GM12878 (cell line): ENCODE results near the gene MEIS2. TPM values are rescaled to one million over a fixed set of nuclear protein-coding genes. Genes with fewer than 3 reads are reported as not detected.

ENCODE experiments used
- ATAC-seq: fragments of 200-7000 bp; cut with Tn5 transposase; 3 replicates; pipeline ENCODE4 v1.9.1; 2020; ENCODE audit warnings: mild to moderate bottlenecking, moderate library complexity
- BruUV-seq: library from RNA; stranded (reverse); fragments of 400-500 nt; replicated peaks from 2 replicates; lab custom pipeline; 2021; lab: Mats Ljungman, UMichigan
- CTCF ChIA-PET: fragments of 300-600 bp; sonication (Branson Sonifier 250); formaldehyde crosslinking; extraction: SDS; loops from one replicate; lab custom pipeline; 2021; ENCODE audit warnings: inconsistent platforms; lab: Yijun Ruan, JAX
- POLR2A ChIA-PET: fragments of 350-600 bp; formaldehyde crosslinking; extraction: SDS; loops from one replicate; lab custom pipeline; 2021; ENCODE audit warnings: inconsistent platforms; lab: Charles Lee
- RAD21 ChIA-PET: fragments of 300-600 bp; sonication (Branson Sonifier 250); formaldehyde crosslinking; loops from one replicate; lab custom pipeline; 2023; ENCODE audit warnings: antibody characterized with exemption; ENCODE audit not compliant: unreplicated experiment; lab: Charles Lee
- SMC1A ChIA-PET: fragments of 300-600 bp; sonication (Branson Sonifier 250); formaldehyde crosslinking; loops from one replicate; lab custom pipeline; 2023; ENCODE audit not compliant: unreplicated experiment, uncharacterized antibody; lab: Charles Lee
- DNase-seq: peaks from one replicate; pipeline ENCODE4 v3.0.0-alpha.2; 2011; ENCODE audit warnings: low read depth, low spot score
- FAIRE-seq: peaks from 3 replicates; lab custom pipeline; 2011; peaks lifted over from hg19 to GRCh38; lab: Jason Lieb, UNC
- H2AFZ ChIP-seq: 2 replicates; pipeline ENCODE4 v1.6.0; 2011; ENCODE audit warnings: low read depth, low read length, control low read depth; ENCODE audit not compliant: control insufficient read depth
- H3K27ac ChIP-seq: 2 replicates; pipeline ENCODE4 v1.5.1; 2011; ENCODE audit warnings: control low read depth; ENCODE audit not compliant: control insufficient read depth, insufficient read depth
- H3K27me3 ChIP-seq, 2 experiments: replicated peaks in 1 of 2; 2 replicates each; pipeline versions ENCODE4 v1.6.0 to v1.6.1; 2011; ENCODE audit warnings: low read length in 1 of 2; ENCODE audit not compliant: control insufficient read depth in 2 of 2, insufficient read depth in 2 of 2
- H3K36me3 ChIP-seq, 2 experiments: 2 replicates each; pipeline ENCODE4 v1.5.1; 2011; ENCODE audit warnings: low read length in 1 of 2; ENCODE audit not compliant: control insufficient read depth in 2 of 2, insufficient read depth in 2 of 2
- H3K4me1 ChIP-seq: 2 replicates; pipeline ENCODE4 v1.6.1; 2011; ENCODE audit warnings: mild to moderate bottlenecking, low read length, moderate library complexity, mixed read lengths; ENCODE audit not compliant: control insufficient read depth, insufficient read depth
- H3K4me2 ChIP-seq: 2 replicates; pipeline ENCODE4 v1.6.0; 2011; ENCODE audit warnings: control low read depth; ENCODE audit not compliant: control insufficient read depth, insufficient read depth
- H3K4me3 ChIP-seq: fragments of 200-600 bp; sonication (generic); 2 replicates; pipeline ENCODE4 v1.5.1; 2016
- H3K79me2 ChIP-seq: 2 replicates; pipeline ENCODE4 v1.6.0; 2011; ENCODE audit warnings: low read length; ENCODE audit not compliant: control insufficient read depth, insufficient read depth
- H3K9ac ChIP-seq: 2 replicates; pipeline ENCODE4 v1.8.0; 2011; ENCODE audit warnings: low read length, control low read depth, mixed read lengths; ENCODE audit not compliant: control insufficient read depth, insufficient read depth
- H3K9me3 ChIP-seq: replicated peaks from 3 replicates; pipeline ENCODE4 v1.5.1; 2011; ENCODE audit warnings: mild to moderate bottlenecking, low read length; ENCODE audit not compliant: control insufficient read depth, insufficient read depth
- H4K20me1 ChIP-seq: 2 replicates; pipeline ENCODE4 v1.6.0; 2011; ENCODE audit not compliant: control insufficient read depth, insufficient read depth
- BACH1 ChIP-seq: fragments of 450-650 bp; IDR thresholded peaks from 2 replicates; pipeline ENCODE4 v1.6.1; 2017; ENCODE audit warnings: mild to moderate bottlenecking, borderline replicate concordance
- CEBPB ChIP-seq, 2 experiments: fragments of 150-350 bp in 1 of 2; IDR thresholded peaks; 2 replicates each; pipeline ENCODE4 v1.6.1; 2012 to 2014; ENCODE audit warnings: low read depth in 2 of 2, low read length in 2 of 2, borderline replicate concordance in 1 of 2, inconsistent platforms in 1 of 2
- CUX1 ChIP-seq: IDR thresholded peaks from 2 replicates; pipeline ENCODE4 v1.6.1; 2012; ENCODE audit warnings: improper control_type of control experiment, low read depth, low read length; ENCODE audit not compliant: insufficient replicate concordance
- EGR1 ChIP-seq, 2 experiments: IDR thresholded peaks; 1 replicate in 1 of 2; 2 replicates in 1 of 2; pipeline ENCODE4 v1.6.1; 2011 to 2012; ENCODE audit warnings: low read depth in 2 of 2, low read length in 2 of 2, borderline replicate concordance in 1 of 2, mild to moderate bottlenecking in 1 of 2, moderate library complexity in 1 of 2
- ELK1 ChIP-seq: IDR thresholded peaks from 2 replicates; pipeline ENCODE4 v1.6.1; 2012; ENCODE audit warnings: low read depth, low read length, improper control_type of control experiment
- IRF3 ChIP-seq: fragments of 450-650 bp; IDR thresholded peaks from 2 replicates; pipeline ENCODE4 v1.6.1; 2014; ENCODE audit warnings: mild to moderate bottlenecking
- IRF5 ChIP-seq: fragments of 450-650 bp; IDR thresholded peaks from 2 replicates; pipeline ENCODE4 v1.6.1; 2017; ENCODE audit warnings: borderline replicate concordance
- KDM1A ChIP-seq: fragments of 200-600 bp; sonication (generic); IDR thresholded peaks from 2 replicates; pipeline ENCODE4 v1.6.1; 2016; ENCODE audit warnings: borderline replicate concordance
- MTA3 ChIP-seq: IDR thresholded peaks from 2 replicates; pipeline ENCODE4 v1.6.1; 2012; ENCODE audit warnings: low read length, inconsistent platforms, borderline replicate concordance
- MXI1 ChIP-seq: fragments of 150-350 bp; IDR thresholded peaks from 2 replicates; pipeline ENCODE4 v1.6.1; 2011; ENCODE audit warnings: low read depth, mild to moderate bottlenecking, inconsistent platforms, low read length, improper control_type of control experiment
- POLR2AphosphoS2 ChIP-seq: IDR thresholded peaks from 2 replicates; pipeline ENCODE4 v1.6.1; 2011; ENCODE audit warnings: low read depth, mild to moderate bottlenecking, low read length, improper control_type of control experiment, moderate library complexity
- RB1 ChIP-seq: fragments of 450-650 bp; formaldehyde crosslinking; IDR thresholded peaks from 2 replicates; pipeline ENCODE4 v1.6.1; 2017; ENCODE audit warnings: mild to moderate bottlenecking, borderline replicate concordance
- SIN3A ChIP-seq: IDR thresholded peaks from 2 replicates; pipeline ENCODE4 v1.6.1; 2012; ENCODE audit warnings: low read depth, low read length, improper control_type of control experiment
- SMARCA5 ChIP-seq: fragments of 450-650 bp; IDR thresholded peaks from 2 replicates; pipeline ENCODE4 v1.6.1; 2017; ENCODE audit warnings: mild to moderate bottlenecking
- SREBF2 ChIP-seq: IDR thresholded peaks from 2 replicates; pipeline ENCODE4 v1.6.1; 2012; ENCODE audit warnings: mild to moderate bottlenecking, low read length
- SRF ChIP-seq, 2 experiments: IDR thresholded peaks; 2 replicates each; pipeline ENCODE4 v1.6.1; 2011; ENCODE audit warnings: low read depth in 2 of 2, low read length in 2 of 2, mild to moderate bottlenecking in 1 of 2, moderate library complexity in 1 of 2
- WGBS: methylation state at CpG from one replicate; pipeline ENCODE4 v1.1.6; 2016; ENCODE audit warnings: low lambda C conversion rate; ENCODE audit not compliant: insufficient replicate concordance, insufficient coverage; ENCODE audit errors: missing lambda C conversion rate; 5-methylcytosine and 5-hydroxymethylcytosine counted together
- in situ Hi-C: fragments of 300-500 bp; cut with MboI; formaldehyde crosslinking; loops from 9 replicates; pipeline ENCODE4 v1.14.3; 2018; ENCODE audit warnings: mixed read lengths
- intact Hi-C: fragments of 100-400 bp; cut with micrococcal nuclease; formaldehyde crosslinking; loops from one replicate; pipeline ENCODE4 v1.14.2; 2022; ENCODE audit not compliant: unreplicated experiment
- polyA plus RNA-seq, 11 experiments: library from polyadenylated mRNA; depleted of rRNA in 4 of 11; unstranded in 6 of 11; stranded (reverse) in 5 of 11; fragments of >200 nt; fragmentation: Nextera tagmentation in 4 of 11; fragmentation: Illumina TruSeq in 1 of 11; extraction: Ambion mirVana in 4 of 11; extraction: Trizol in 1 of 11; gene quantifications; 1 replicate in 1 of 11; 2 replicates in 10 of 11; pipeline versions ENCODE4 v1.2.1 to v1.2.3, GENCODE V29; 2011 to 2016; ENCODE audit warnings: inconsistent platforms in 2 of 11, missing spikeins in 2 of 11, low read depth in 1 of 11
- total RNA-seq, 4 experiments: library from RNA; depleted of rRNA in 3 of 4; stranded (reverse); fragments of >200 nt in 3 of 4; fragmentation: Illumina TruSeq in 1 of 4; extraction: Trizol in 1 of 4; gene quantifications; 2 replicates each; pipeline versions ENCODE4 v1.2.1 to v1.2.3, GENCODE V29; 2013 to 2021

MEIS2 gene
- total and polyA plus RNA-seq, 10 of the 15 experiments (the other 5 are each of a cell fraction or from before 2014, with no cell fraction given) = 9.2 to 54.0 (median 20.4) TPM

- Histone ChIP-seq H3K36me3 (no peaks in the 10 kb centered on the region), H2AFZ (no peak overlapping the region), H3K9ac (no peak overlapping the region), H3K4me1 (no peaks in the 10 kb centered on the region), H3K4me2 (no peak overlapping the region), H3K27ac (no peak overlapping the region), H4K20me1 (no peaks in the 10 kb centered on the region), H3K79me2 (no peaks in the 10 kb centered on the region), H3K9me3 (no peaks in the 10 kb centered on the region), H3K27me3 (no peaks in the 10 kb centered on the region), H3K4me3 (no peak overlapping the region)
- intact Hi-C loops (loop anchor here (10.0 kb wide), 1 partner anchor 62 kb away; no protein-coding TSS in a partner anchor), in situ Hi-C loops (no loop called here)
- ChIA-PET SMC1A (interaction anchor here (1.4 kb wide), 1 partner anchor 12 kb away, joined by 3 read pairs; no protein-coding TSS in a partner anchor), POLR2A (no interaction called here), RAD21 (no interaction called here), CTCF (interaction anchor here (0.6 kb wide), 1 partner anchor 10 kb away, joined by 4 read pairs; no protein-coding TSS in a partner anchor)
- ATAC-seq (no peak), FAIRE-seq (no peak), DNase-seq (no peak)
- no TSS peak for BruUV-seq
- 68% methylated on average over 5 of the region's 5 CpGs for WGBS
- TF ChIP-seq BACH1 (no peak), IRF5 (no peak), SRF (IDR thresholded peaks at IDR 0.05; ENCODE audit: low read depth in 2 of 2, low read length in 2 of 2) (no peak), SIN3A (no peak), EGR1 (IDR thresholded peaks at IDR 0.05; ENCODE audit: borderline replicate concordance in 1 of 2, low read depth in 2 of 2, low read length in 2 of 2) (no peak), IRF3 (no peak), CUX1 (no peak), KDM1A (no peak), CEBPB (IDR thresholded peaks at IDR 0.05; ENCODE audit: borderline replicate concordance in 1 of 2, low read depth in 2 of 2, low read length in 2 of 2) (no peak), SMARCA5 (no peak), RB1 (no peak), MTA3 (no peak), ELK1 (no peak), POLR2AphosphoS2 (no peak), SREBF2 (no peak), MXI1 (no peak)
These were observed 107.9 kb downstream of the MEIS2 start for GRCh38 chr15:36992454-36992853.
